GM23338 (cell line): ENCODE measurements around the gene BHLHA9. TPM values are rescaled to one million over a fixed set of nuclear protein-coding genes. Genes with fewer than 3 reads are reported as not detected.

Source experiments
- ATAC-seq: fragments of 200-7000 bp; cut with Tn5 transposase; 3 replicates; pipeline ENCODE4 v1.9.1; 2020
- DNase-seq: peaks from one replicate; pipeline ENCODE4 v3.0.0-alpha.2; 2015; ENCODE audit warnings: low spot score
- H2AFZ ChIP-seq: fragments of 200-600 bp; sonication (generic); 2 replicates; pipeline ENCODE4 v1.8.0; 2016; ENCODE audit warnings: antibody characterized with exemption, mild to moderate bottlenecking, moderate library complexity
- H3F3A ChIP-seq: fragments of 200-600 bp; sonication (generic); replicated peaks from 2 replicates; pipeline ENCODE4 v1.8.0; 2017; ENCODE audit warnings: antibody characterized with exemption, mixed run types, low read depth
- H3K27ac ChIP-seq: fragments of 200-600 bp; sonication (generic); 2 replicates; pipeline ENCODE4 v1.6.1; 2016; ENCODE audit warnings: low read depth
- H3K27me3 ChIP-seq: fragments of 200-600 bp; sonication (generic); 2 replicates; pipeline ENCODE4 v1.8.0; 2016; ENCODE audit warnings: mild to moderate bottlenecking, mixed run types, moderate library complexity; ENCODE audit not compliant: insufficient read depth
- H3K36me3 ChIP-seq: fragments of 200-600 bp; sonication (generic); 2 replicates; pipeline ENCODE4 v1.8.0; 2016; ENCODE audit warnings: mild to moderate bottlenecking; ENCODE audit not compliant: insufficient read depth
- H3K4me1 ChIP-seq: fragments of 200-600 bp; sonication (generic); 2 replicates; pipeline ENCODE4 v1.8.0; 2016; ENCODE audit warnings: mild to moderate bottlenecking, moderate library complexity; ENCODE audit not compliant: insufficient read depth
- H3K4me2 ChIP-seq: fragments of 200-600 bp; sonication (generic); 2 replicates; pipeline ENCODE4 v1.7.1; 2017; ENCODE audit warnings: mixed run types
- H3K4me3 ChIP-seq: fragments of 200-600 bp; sonication (generic); 2 replicates; pipeline ENCODE4 v1.6.1; 2016; ENCODE audit warnings: mixed run types
- H3K79me2 ChIP-seq: fragments of 200-600 bp; sonication (generic); replicated peaks from 2 replicates; pipeline ENCODE4 v1.8.0; 2017; ENCODE audit warnings: mild to moderate bottlenecking; ENCODE audit not compliant: insufficient read depth
- H3K9me2 ChIP-seq: fragments of 200-600 bp; sonication (generic); 2 replicates; pipeline ENCODE4 v1.8.0; 2017; ENCODE audit not compliant: insufficient read depth
- H4K20me1 ChIP-seq: fragments of 200-600 bp; sonication (generic); replicated peaks from 2 replicates; pipeline ENCODE4 v1.8.0; 2017; ENCODE audit warnings: mild to moderate bottlenecking; ENCODE audit not compliant: insufficient read depth
- H3K27ac Mint-ChIP-seq: 2 replicates; pipeline ENCODE4 v1.8.0; 2020; ENCODE audit warnings: inconsistent platforms, mild to moderate bottlenecking, moderate library complexity, mixed read lengths
- H3K27me3 Mint-ChIP-seq: 3 replicates; pipeline ENCODE4 v1.8.0; 2022; ENCODE audit warnings: low read depth, mild to moderate bottlenecking, moderate library complexity, mixed read lengths, inconsistent platforms; ENCODE audit not compliant: insufficient read depth, poor library complexity
- H3K36me3 Mint-ChIP-seq: 3 replicates; pipeline ENCODE4 v1.8.0; 2021; ENCODE audit warnings: low read depth, mild to moderate bottlenecking, inconsistent platforms, moderate library complexity, mixed read lengths
- H3K4me1 Mint-ChIP-seq: 3 replicates; pipeline ENCODE4 v1.8.0; 2020; ENCODE audit warnings: mild to moderate bottlenecking, inconsistent platforms, mixed read lengths
- H3K4me3 Mint-ChIP-seq: 3 replicates; pipeline ENCODE4 v1.8.0; 2021; ENCODE audit warnings: moderate library complexity, mild to moderate bottlenecking, inconsistent platforms, mixed read lengths
- H3K9me3 Mint-ChIP-seq: 3 replicates; pipeline ENCODE4 v1.8.0; 2020; ENCODE audit warnings: moderate library complexity, mild to moderate bottlenecking, inconsistent platforms, mixed read lengths
- CREB1 ChIP-seq: fragments of 250-450 bp; sonication (Bioruptor Pico); IDR thresholded peaks from 2 replicates; pipeline ENCODE4 v1.5.0; 2020; ENCODE audit warnings: low read depth, mild to moderate bottlenecking, moderate library complexity
- EZH2 ChIP-seq: fragments of 200-600 bp; sonication (generic); IDR thresholded peaks from one replicate; pipeline ENCODE4 v1.8.0; 2017; ENCODE audit warnings: antibody characterized with exemption, mild to moderate bottlenecking, low read depth; ENCODE audit not compliant: unreplicated experiment
- EZH2phosphoT487 ChIP-seq: fragments of 200-600 bp; sonication (generic); IDR thresholded peaks from one replicate; pipeline ENCODE4 v1.8.1; 2018; ENCODE audit warnings: antibody characterized with exemption; ENCODE audit not compliant: unreplicated experiment
- JUNB ChIP-seq: IDR thresholded peaks from one replicate; pipeline ENCODE4 v1.6.1; 2016; ENCODE audit warnings: antibody characterized with exemption; ENCODE audit not compliant: unreplicated experiment
- NANOG ChIP-seq: IDR thresholded peaks from 2 replicates; pipeline ENCODE4 v1.6.1; 2016; ENCODE audit warnings: antibody characterized with exemption, borderline replicate concordance
- POLR2AphosphoS5 ChIP-seq: IDR thresholded peaks from 2 replicates; pipeline ENCODE4 v1.6.1; 2016; ENCODE audit warnings: antibody characterized with exemption, low read depth
- STAT1 ChIP-seq: IDR thresholded peaks from one replicate; pipeline ENCODE4 v1.6.1; 2016; ENCODE audit warnings: antibody characterized with exemption; ENCODE audit not compliant: unreplicated experiment
- ZNF114 ChIP-seq: fragments of 250-450 bp; sonication (Bioruptor Pico); IDR thresholded peaks from 2 replicates; pipeline ENCODE4 v1.5.0; 2020; ENCODE audit warnings: mild to moderate bottlenecking, moderate library complexity
- ZNF331 ChIP-seq: fragments of 250-450 bp; sonication (Bioruptor Pico); IDR thresholded peaks from 2 replicates; pipeline ENCODE4 v1.5.0; 2020; ENCODE audit warnings: low read depth, mild to moderate bottlenecking, moderate library complexity
- polyA plus RNA-seq: library from polyadenylated mRNA; unstranded; fragments of >200 nt; fragmentation: Nextera tagmentation; extraction: Ambion mirVana; gene quantifications from 2 replicates; pipeline ENCODE4 v1.2.1, GENCODE V29; 2016
- total RNA-seq: library from RNA; depleted of rRNA; stranded (reverse); fragments of >200 nt; shearing (Covaris generic); gene quantifications from 2 replicates; pipeline ENCODE4 v1.2.3, GENCODE V29; 2014
- TF ChIP-seq, protein P1 (sequence below): fragments of 250-450 bp; sonication (Bioruptor Pico); IDR thresholded peaks from 2 replicates; pipeline ENCODE4 v1.5.0; 2020; ENCODE audit warnings: mild to moderate bottlenecking, moderate library complexity
- TF ChIP-seq, protein P2 (sequence below), 2 experiments: fragments of 200-600 bp in 1 of 2; sonication (generic) in 1 of 2; conservative IDR thresholded peaks; 2 replicates each; pipeline versions ENCODE4 v1.5.1 to v1.6.1; 2016 to 2017; ENCODE audit warnings: antibody characterized with exemption in 2 of 2, low read depth in 2 of 2, mild to moderate bottlenecking in 2 of 2, moderate library complexity in 1 of 2
- TF ChIP-seq, protein P3 (sequence below): IDR thresholded peaks from 2 replicates; pipeline ENCODE4 v1.6.1; 2016; ENCODE audit warnings: antibody characterized with exemption
- TF ChIP-seq, protein P4 (sequence below): IDR thresholded peaks from one replicate; pipeline ENCODE4 v1.6.1; 2018; ENCODE audit warnings: antibody characterized with exemption; ENCODE audit not compliant: unreplicated experiment

Gene BHLHA9
- total and polyA plus RNA-seq, 2 experiments from 2014 or later: 0.39 to 2.3 TPM

DNA sequence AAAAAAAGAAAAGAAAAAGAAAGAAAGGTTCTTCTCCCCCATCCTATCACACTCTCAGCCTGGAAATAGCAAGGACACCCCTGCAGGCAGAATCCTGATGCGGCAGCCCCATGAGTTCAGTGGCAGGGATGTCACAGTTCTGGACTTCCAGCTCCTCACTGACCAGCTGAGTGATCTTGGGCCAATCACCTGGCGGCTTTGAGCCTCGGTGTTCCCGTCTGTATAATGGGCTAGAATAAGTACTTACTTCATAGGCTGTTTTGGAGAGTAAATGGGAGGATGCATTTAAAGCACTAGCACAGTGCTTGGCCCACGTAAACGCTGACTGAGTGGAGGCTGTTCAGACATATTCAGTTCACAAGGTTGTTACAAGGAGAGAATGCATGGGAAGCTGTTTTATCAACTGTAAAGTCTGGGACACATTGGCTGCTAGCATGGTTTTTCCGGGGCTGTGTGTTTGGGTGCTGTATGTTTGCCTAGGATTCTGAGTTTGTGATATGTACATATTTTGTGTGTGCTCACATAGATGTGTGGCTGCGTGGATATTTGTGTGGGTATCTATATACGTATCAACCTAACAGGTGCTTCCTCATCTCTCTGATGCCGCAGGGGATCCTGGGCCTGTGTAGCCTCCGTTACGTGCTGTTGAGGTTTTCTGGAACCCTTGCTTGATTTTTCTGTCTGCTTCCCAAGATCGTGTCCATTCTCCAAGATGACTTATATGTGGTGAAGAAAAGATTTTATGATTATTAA is 3.4 kb downstream of the BHLHA9 start:
- ATAC-seq: no peak
- Histone ChIP-seq H3K27me3 (peaks cover 31% of the 10 kb centered on the region), H3F3A (peaks cover 6% of the 10 kb centered on the region; the same call in 1 of the 2 replicates), H3K4me1 (peaks cover 12% of the 10 kb centered on the region; the same call in 1 of the 2 replicates), H3K79me2 (no peaks in the 10 kb centered on the region), H2AFZ (no peak overlapping the region), H3K36me3 (no peaks in the 10 kb centered on the region), H4K20me1 (no peaks in the 10 kb centered on the region), H3K27ac (no peak overlapping the region), H3K4me3 (no peak overlapping the region), H3K4me2 (no peak overlapping the region), H3K9me2 (no peaks in the 10 kb centered on the region)
- Mint-ChIP-seq H3K36me3 (no peaks in the 10 kb centered on the region; the same call in 2 of the 3 replicates), H3K9me3 (no peaks in the 10 kb centered on the region; the same call in 1 of the 3 replicates), H3K27ac (no peak overlapping the region), H3K4me3 (no peak overlapping the region; the same call in 2 of the 3 replicates), H3K27me3 (peaks cover 30% of the 10 kb centered on the region), H3K4me1 (peaks cover 2% of the 10 kb centered on the region; the same call in 1 of the 3 replicates)
- TF ChIP-seq NANOG (no peak), JUNB (no peak), POLR2AphosphoS5 (no peak), STAT1 (no peak), ZNF331 (no peak), ZNF114 (no peak), CREB1 (no peak), EZH2phosphoT487 (no peak), EZH2 (no peak)
- TF ChIP-seq, protein P1, sequence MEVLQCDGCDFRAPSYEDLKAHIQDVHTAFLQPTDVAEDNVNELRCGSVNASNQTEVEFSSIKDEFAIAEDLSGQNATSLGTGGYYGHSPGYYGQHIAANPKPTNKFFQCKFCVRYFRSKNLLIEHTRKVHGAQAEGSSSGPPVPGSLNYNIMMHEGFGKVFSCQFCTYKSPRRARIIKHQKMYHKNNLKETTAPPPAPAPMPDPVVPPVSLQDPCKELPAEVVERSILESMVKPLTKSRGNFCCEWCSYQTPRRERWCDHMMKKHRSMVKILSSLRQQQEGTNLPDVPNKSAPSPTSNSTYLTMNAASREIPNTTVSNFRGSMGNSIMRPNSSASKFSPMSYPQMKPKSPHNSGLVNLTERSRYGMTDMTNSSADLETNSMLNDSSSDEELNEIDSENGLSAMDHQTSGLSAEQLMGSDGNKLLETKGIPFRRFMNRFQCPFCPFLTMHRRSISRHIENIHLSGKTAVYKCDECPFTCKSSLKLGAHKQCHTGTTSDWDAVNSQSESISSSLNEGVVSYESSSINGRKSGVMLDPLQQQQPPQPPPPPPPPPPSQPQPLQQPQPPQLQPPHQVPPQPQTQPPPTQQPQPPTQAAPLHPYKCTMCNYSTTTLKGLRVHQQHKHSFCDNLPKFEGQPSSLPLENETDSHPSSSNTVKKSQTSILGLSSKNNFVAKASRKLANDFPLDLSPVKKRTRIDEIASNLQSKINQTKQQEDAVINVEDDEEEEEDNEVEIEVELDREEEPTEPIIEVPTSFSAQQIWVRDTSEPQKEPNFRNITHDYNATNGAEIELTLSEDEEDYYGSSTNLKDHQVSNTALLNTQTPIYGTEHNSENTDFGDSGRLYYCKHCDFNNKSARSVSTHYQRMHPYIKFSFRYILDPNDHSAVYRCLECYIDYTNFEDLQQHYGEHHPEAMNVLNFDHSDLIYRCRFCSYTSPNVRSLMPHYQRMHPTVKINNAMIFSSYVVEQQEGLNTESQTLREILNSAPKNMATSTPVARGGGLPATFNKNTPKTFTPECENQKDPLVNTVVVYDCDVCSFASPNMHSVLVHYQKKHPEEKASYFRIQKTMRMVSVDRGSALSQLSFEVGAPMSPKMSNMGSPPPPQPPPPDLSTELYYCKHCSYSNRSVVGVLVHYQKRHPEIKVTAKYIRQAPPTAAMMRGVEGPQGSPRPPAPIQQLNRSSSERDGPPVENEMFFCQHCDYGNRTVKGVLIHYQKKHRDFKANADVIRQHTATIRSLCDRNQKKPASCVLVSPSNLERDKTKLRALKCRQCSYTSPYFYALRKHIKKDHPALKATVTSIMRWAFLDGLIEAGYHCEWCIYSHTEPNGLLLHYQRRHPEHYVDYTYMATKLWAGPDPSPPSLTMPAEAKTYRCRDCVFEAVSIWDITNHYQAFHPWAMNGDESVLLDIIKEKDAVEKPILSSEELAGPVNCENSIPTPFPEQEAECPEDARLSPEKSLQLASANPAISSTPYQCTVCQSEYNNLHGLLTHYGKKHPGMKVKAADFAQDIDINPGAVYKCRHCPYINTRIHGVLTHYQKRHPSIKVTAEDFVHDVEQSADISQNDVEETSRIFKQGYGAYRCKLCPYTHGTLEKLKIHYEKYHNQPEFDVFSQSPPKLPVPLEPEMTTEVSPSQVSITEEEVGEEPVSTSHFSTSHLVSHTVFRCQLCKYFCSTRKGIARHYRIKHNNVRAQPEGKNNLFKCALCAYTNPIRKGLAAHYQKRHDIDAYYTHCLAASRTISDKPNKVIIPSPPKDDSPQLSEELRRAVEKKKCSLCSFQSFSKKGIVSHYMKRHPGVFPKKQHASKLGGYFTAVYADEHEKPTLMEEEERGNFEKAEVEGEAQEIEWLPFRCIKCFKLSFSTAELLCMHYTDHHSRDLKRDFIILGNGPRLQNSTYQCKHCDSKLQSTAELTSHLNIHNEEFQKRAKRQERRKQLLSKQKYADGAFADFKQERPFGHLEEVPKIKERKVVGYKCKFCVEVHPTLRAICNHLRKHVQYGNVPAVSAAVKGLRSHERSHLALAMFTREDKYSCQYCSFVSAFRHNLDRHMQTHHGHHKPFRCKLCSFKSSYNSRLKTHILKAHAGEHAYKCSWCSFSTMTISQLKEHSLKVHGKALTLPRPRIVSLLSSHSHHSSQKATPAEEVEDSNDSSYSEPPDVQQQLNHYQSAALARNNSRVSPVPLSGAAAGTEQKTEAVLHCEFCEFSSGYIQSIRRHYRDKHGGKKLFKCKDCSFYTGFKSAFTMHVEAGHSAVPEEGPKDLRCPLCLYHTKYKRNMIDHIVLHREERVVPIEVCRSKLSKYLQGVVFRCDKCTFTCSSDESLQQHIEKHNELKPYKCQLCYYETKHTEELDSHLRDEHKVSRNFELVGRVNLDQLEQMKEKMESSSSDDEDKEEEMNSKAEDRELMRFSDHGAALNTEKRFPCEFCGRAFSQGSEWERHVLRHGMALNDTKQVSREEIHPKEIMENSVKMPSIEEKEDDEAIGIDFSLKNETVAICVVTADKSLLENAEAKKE (CRISPR knock-in tag): no peak
- TF ChIP-seq, protein P2, sequence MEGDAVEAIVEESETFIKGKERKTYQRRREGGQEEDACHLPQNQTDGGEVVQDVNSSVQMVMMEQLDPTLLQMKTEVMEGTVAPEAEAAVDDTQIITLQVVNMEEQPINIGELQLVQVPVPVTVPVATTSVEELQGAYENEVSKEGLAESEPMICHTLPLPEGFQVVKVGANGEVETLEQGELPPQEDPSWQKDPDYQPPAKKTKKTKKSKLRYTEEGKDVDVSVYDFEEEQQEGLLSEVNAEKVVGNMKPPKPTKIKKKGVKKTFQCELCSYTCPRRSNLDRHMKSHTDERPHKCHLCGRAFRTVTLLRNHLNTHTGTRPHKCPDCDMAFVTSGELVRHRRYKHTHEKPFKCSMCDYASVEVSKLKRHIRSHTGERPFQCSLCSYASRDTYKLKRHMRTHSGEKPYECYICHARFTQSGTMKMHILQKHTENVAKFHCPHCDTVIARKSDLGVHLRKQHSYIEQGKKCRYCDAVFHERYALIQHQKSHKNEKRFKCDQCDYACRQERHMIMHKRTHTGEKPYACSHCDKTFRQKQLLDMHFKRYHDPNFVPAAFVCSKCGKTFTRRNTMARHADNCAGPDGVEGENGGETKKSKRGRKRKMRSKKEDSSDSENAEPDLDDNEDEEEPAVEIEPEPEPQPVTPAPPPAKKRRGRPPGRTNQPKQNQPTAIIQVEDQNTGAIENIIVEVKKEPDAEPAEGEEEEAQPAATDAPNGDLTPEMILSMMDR (conservative IDR thresholded peaks at IDR 0.05; ENCODE audit: low read depth in 2 of 2): no peak
- TF ChIP-seq, protein P3, sequence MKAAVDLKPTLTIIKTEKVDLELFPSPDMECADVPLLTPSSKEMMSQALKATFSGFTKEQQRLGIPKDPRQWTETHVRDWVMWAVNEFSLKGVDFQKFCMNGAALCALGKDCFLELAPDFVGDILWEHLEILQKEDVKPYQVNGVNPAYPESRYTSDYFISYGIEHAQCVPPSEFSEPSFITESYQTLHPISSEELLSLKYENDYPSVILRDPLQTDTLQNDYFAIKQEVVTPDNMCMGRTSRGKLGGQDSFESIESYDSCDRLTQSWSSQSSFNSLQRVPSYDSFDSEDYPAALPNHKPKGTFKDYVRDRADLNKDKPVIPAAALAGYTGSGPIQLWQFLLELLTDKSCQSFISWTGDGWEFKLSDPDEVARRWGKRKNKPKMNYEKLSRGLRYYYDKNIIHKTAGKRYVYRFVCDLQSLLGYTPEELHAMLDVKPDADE: no peak
- TF ChIP-seq, protein P4, sequence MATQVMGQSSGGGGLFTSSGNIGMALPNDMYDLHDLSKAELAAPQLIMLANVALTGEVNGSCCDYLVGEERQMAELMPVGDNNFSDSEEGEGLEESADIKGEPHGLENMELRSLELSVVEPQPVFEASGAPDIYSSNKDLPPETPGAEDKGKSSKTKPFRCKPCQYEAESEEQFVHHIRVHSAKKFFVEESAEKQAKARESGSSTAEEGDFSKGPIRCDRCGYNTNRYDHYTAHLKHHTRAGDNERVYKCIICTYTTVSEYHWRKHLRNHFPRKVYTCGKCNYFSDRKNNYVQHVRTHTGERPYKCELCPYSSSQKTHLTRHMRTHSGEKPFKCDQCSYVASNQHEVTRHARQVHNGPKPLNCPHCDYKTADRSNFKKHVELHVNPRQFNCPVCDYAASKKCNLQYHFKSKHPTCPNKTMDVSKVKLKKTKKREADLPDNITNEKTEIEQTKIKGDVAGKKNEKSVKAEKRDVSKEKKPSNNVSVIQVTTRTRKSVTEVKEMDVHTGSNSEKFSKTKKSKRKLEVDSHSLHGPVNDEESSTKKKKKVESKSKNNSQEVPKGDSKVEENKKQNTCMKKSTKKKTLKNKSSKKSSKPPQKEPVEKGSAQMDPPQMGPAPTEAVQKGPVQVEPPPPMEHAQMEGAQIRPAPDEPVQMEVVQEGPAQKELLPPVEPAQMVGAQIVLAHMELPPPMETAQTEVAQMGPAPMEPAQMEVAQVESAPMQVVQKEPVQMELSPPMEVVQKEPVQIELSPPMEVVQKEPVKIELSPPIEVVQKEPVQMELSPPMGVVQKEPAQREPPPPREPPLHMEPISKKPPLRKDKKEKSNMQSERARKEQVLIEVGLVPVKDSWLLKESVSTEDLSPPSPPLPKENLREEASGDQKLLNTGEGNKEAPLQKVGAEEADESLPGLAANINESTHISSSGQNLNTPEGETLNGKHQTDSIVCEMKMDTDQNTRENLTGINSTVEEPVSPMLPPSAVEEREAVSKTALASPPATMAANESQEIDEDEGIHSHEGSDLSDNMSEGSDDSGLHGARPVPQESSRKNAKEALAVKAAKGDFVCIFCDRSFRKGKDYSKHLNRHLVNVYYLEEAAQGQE: no peak
- no peak for DNase-seq
